HL-60 (cell line): ENCODE measurements around the gene EIF4A2.

Source experiments
- DNase-seq, 2 experiments: peaks; one replicate each; pipeline ENCODE4 v3.0.0-alpha.2; 2010 to 2020; ENCODE audit warnings: low read depth in 1 of 2, low spot score in 1 of 2
- H3K27ac ChIP-seq: fragments of 250-450 bp; sonication (Bioruptor Pico); replicated peaks from 2 replicates; pipeline ENCODE4 v1.5.1; 2020; ENCODE audit warnings: mild to moderate bottlenecking, moderate library complexity
- H3K27me3 ChIP-seq: fragments of 250-450 bp; sonication (Bioruptor Pico); 2 replicates; pipeline ENCODE4 v1.5.1; 2021; ENCODE audit warnings: mild to moderate bottlenecking, moderate library complexity; ENCODE audit not compliant: insufficient read depth, poor library complexity, severe bottlenecking
- H3K4me3 ChIP-seq: replicated peaks from 2 replicates; pipeline ENCODE4 v1.5.1; 2011; ENCODE audit warnings: mild to moderate bottlenecking, control low read depth, low read length; ENCODE audit not compliant: insufficient read depth
- CTCF ChIP-seq: IDR thresholded peaks from one replicate; pipeline ENCODE4 v1.5.1; 2011; ENCODE audit warnings: low read length, control low read depth, inconsistent platforms; ENCODE audit not compliant: insufficient read depth
- GABPA ChIP-seq: IDR thresholded peaks from 2 replicates; pipeline ENCODE4 v1.6.1; 2012; ENCODE audit warnings: low read depth
- POLR2AphosphoS5 ChIP-seq: IDR thresholded peaks from 2 replicates; pipeline ENCODE4 v1.6.1; 2012; ENCODE audit warnings: low read depth
- REST ChIP-seq: IDR thresholded peaks from 2 replicates; pipeline ENCODE4 v1.6.1; 2012; ENCODE audit warnings: low read depth; ENCODE audit not compliant: insufficient replicate concordance
- SPI1 ChIP-seq: IDR thresholded peaks from 2 replicates; pipeline ENCODE4 v1.6.1; 2012; ENCODE audit warnings: low read depth, mild to moderate bottlenecking, borderline replicate concordance

The EIF4A2 gene

GRCh38 chr3:186757214-186757613, 26.2 kb upstream of the EIF4A2 start:
- no peak overlapping the region for H3K4me3 ChIP-seq

GRCh38 chr3:186757686-186758220, 25.6 kb upstream of the EIF4A2 start:
- TF ChIP-seq REST (no peak), CTCF (no peak)
- H3K27me3 ChIP-seq, result no peaks in the 10 kb centered on the region
- no peak for DNase-seq
- H3K27ac ChIP-seq, result no peak overlapping the region
- H3K4me3 ChIP-seq, result no peak overlapping the region

More at GRCh38 chr3:186757214-186757613, 26.2 kb upstream of the EIF4A2 start:
- DNase-seq, result no peak
- TF ChIP-seq POLR2AphosphoS5, result no peak
- TF ChIP-seq GABPA, result no peak
- no peak for TF ChIP-seq REST
- TF ChIP-seq SPI1, result no peak
- TF ChIP-seq CTCF, result no peak
- H3K27me3 ChIP-seq, result no peaks in the 10 kb centered on the region
- H3K27ac ChIP-seq, result no peak overlapping the region

- Histone ChIP-seq H3K27me3 (no peaks in the 10 kb centered on the region), H3K27ac (no peak overlapping the region), H3K4me3 (no peak overlapping the region)
- no peak for TF ChIP-seq CTCF
- TF ChIP-seq SPI1, result no peak
- TF ChIP-seq GABPA, result no peak
- no peak for TF ChIP-seq POLR2AphosphoS5
- no peak for DNase-seq
These were observed 24.0 kb upstream of the EIF4A2 start for GRCh38 chr3:186759231-186759930.
